WI38 (cell line): Measurements from ENCODE around the gene GPR183.

ENCODE experiments used
- H3K4me3 ChIP-seq: 2 replicates; pipeline ENCODE4 v1.5.1; 2011; ENCODE audit warnings: low read depth, mild to moderate bottlenecking, control low read depth, low read length
- TF ChIP-seq, protein P1 (sequence below): IDR thresholded peaks from 2 replicates; pipeline ENCODE4 v1.5.1; 2012; ENCODE audit warnings: low read depth, mild to moderate bottlenecking, control low read depth, low read length

Gene GPR183

GRCh38 chr13:99353246-99353600 lies 46.0 kb upstream of the GPR183 start:
- TF ChIP-seq, protein P1, sequence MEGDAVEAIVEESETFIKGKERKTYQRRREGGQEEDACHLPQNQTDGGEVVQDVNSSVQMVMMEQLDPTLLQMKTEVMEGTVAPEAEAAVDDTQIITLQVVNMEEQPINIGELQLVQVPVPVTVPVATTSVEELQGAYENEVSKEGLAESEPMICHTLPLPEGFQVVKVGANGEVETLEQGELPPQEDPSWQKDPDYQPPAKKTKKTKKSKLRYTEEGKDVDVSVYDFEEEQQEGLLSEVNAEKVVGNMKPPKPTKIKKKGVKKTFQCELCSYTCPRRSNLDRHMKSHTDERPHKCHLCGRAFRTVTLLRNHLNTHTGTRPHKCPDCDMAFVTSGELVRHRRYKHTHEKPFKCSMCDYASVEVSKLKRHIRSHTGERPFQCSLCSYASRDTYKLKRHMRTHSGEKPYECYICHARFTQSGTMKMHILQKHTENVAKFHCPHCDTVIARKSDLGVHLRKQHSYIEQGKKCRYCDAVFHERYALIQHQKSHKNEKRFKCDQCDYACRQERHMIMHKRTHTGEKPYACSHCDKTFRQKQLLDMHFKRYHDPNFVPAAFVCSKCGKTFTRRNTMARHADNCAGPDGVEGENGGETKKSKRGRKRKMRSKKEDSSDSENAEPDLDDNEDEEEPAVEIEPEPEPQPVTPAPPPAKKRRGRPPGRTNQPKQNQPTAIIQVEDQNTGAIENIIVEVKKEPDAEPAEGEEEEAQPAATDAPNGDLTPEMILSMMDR = no peak
- H3K4me3 ChIP-seq = no peak overlapping the region

DNA sequence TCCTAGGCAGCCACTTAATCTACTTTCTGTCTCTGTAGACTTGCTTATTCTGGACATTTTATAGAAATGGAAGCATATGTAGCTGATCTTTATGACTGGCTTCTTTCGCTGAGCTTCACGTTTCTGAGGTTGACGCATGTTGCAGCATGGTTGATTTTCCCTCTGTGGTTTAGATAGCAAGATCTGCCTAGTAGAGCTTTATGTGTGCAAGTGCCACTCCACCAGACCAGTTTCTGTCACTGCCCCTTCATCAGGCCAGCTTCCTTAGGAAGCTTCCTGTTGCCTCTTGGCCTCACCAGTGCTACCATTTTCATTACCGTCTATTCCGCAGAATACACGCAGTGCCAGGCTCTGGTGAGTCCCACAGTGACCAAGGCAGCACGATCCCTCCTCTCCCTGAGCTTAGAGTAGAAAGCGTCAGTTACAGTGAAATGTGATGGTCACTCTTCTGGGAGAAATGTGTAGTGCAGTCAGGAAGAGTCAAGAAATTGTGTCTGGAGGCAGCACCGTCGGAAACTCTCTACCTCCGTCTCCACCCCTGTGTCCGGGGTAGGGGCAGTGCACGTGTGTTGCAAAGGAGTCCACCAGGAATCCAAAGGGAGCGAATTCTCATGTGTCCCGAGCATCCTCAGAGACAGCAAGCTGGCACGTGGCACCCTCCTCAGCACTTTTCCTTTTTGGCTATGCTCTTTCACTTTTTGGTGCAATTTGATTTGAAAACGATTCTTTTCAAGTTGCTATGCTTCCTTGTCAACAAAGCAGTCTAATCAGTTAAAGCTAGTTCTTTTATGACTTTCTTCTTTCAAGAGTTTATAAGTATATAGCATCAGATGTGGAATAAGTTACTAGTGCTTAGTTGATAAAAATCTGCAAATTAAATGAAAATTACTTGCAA lies 45.4 kb upstream of the GPR183 start:
- TF ChIP-seq, protein P1 = no peak
- no peak overlapping the region for H3K4me3 ChIP-seq

GRCh38 chr13:99351772-99352171 lies 44.6 kb upstream of the GPR183 start:
- H3K4me3 ChIP-seq = no peak overlapping the region
- TF ChIP-seq, protein P1 = no peak

GRCh38 chr13:99350191-99350590 lies 43.0 kb upstream of the GPR183 start:
- TF ChIP-seq, protein P1 = no peak
- no peak overlapping the region for H3K4me3 ChIP-seq

DNA sequence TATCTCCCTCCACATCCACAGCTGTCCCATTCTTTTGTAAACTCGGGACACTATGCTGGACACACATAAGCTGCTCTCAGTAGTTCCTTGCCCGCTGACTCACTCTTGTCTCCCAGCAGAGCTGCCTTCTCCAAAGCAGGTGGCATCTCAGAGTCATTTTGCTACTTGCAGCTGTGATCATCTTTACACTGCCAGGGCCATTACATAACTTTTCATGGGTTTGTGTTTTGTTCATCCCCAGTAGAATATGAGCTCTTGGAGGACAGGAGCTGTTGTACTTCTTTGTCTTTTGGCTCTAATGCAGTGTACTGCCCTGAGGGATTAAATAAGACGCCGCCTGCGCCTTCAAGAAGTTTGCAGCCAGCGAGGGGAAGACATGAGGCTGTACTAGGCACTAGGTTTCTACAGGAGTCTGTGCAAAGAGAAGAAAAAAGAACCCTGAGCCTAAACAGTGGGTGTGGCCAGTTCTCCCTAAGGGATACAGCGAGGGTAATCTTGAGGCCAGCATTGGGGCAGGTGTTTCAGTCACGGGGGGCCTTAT lies 40.8 kb upstream of the GPR183 start:
- TF ChIP-seq, protein P1 = no peak
- no peak overlapping the region for H3K4me3 ChIP-seq

- no peak overlapping the region for H3K4me3 ChIP-seq
- TF ChIP-seq, protein P1 = no peak
Observed at GRCh38 chr13:99347335-99347878, 40.2 kb upstream of the GPR183 start.

DNA sequence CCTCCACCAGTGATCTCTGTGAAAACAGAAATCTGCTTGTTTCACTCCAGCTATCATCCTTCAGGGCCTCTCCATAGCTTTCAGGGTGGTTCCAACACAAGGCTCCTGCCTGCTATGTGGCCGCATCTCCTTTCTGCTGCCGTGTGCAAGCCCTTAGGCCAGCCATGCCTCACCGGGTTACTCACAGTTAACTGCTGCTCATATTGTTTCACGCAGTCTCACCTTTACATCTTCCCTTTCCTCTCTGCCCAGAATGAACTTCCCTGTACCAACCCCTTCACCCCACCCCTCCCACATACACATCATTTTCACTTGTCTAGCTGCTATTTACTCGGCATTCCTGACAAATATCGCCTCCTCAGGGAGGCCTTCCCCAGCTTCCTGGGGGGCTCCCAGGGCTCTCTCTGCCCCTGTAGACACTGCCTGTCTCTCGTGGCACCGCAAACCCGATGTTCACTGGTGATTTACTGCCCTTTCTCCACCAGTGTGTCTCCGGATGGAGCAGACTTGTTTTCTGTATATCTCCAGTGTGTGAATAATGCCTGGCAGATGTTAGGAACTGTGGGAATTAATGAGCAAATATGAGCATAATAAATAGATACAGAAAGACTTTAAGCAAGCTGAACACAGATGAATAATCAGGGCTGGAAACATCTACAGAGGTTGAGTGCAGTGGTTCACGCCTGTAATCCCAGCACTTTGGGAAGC lies 39.3 kb upstream of the GPR183 start:
- H3K4me3 ChIP-seq = no peak overlapping the region
- TF ChIP-seq, protein P1 = no peak
